HCT116 (cell line): Measurements from ENCODE around the gene RPL26.

Experiments used
- CEBPB ChIP-seq: IDR thresholded peaks from 2 replicates; pipeline ENCODE4 v1.6.1; 2012; ENCODE audit warnings: low read depth
- RAD21 ChIP-seq: IDR thresholded peaks from 2 replicates; pipeline ENCODE4 v1.6.1; 2012; ENCODE audit warnings: low read depth, mild to moderate bottlenecking
- TF ChIP-seq, protein P1 (sequence below): IDR thresholded peaks from 2 replicates; pipeline ENCODE4 v1.6.1; 2012

DNA sequence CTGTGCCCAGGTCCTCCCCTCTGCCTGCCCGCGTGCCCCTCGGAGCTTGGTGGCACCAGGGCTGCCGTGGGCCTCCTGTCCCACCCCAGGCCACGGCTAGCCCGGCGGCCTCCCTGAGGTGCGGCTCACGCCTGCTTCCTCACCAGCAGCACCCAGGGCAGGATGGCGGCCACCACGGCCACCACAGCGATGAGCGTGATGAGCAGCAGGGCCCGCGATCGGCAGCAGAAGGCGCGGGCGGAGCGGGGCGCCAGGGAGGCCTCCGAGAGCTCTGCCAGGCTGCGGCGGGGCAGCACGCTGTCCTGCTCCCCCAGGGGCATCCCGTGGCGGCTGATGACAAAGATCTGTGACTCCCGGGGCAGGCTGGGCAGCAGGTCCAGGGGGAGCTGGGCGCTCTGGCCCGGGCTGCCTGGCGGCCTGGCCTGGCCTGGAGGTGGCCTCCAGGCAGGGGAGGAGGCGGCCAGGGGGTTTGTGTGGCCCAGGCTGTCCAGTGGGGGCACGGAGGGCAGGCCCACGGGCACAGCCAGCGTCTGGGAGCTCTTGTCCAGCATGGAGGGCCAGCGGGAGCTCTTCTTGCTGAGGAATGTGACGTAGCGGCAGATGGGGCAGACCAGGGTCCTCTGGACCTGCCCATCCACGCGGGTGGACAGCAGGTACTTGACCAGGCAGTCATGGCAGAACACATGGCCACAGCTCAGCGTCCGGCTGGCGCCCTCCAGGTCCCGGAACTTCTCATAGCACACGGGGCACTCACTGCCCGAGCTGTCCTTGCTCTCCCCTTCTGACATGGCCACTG is 9.9 kb upstream of the RPL26 start:
- TF ChIP-seq RAD21 (no peak), CEBPB (no peak)
- TF ChIP-seq, protein P1, sequence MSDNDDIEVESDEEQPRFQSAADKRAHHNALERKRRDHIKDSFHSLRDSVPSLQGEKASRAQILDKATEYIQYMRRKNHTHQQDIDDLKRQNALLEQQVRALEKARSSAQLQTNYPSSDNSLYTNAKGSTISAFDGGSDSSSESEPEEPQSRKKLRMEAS: no peak
